Rectal smooth muscle tissue (tissue), 1 donor: Measurements from ENCODE around the gene TSPAN31.
A peak's percentile ranks its signal among the peaks of the same experiment; 100 is the strongest.

Source experiments
- H3K27ac ChIP-seq: one replicate; pipeline ENCODE4 v1.7.0; 2013; ENCODE audit warnings: low read depth, low read length, inconsistent platforms
- H3K27me3 ChIP-seq: one replicate; pipeline ENCODE4 v1.7.0; 2013; ENCODE audit warnings: low read length; ENCODE audit not compliant: control insufficient read depth, insufficient read depth
- H3K36me3 ChIP-seq: one replicate; pipeline ENCODE4 v1.7.0; 2013; ENCODE audit warnings: low read length; ENCODE audit not compliant: control insufficient read depth, insufficient read depth
- H3K4me1 ChIP-seq: one replicate; pipeline ENCODE4 v1.7.0; 2013; ENCODE audit warnings: low read length; ENCODE audit not compliant: control insufficient read depth, insufficient read depth
- H3K4me3 ChIP-seq: one replicate; pipeline ENCODE4 v1.7.0; 2013; ENCODE audit warnings: low read length
- H3K9ac ChIP-seq: one replicate; pipeline ENCODE4 v1.7.0; 2013; ENCODE audit warnings: low read length

TSPAN31 gene

GRCh38 chr12:57763881-57764661, 19.2 kb downstream of the TSPAN31 start:
- H3K27me3 ChIP-seq = peaks cover 27% of the 10 kb centered on the region
- no peak overlapping the region for H3K27ac ChIP-seq
- H3K9ac ChIP-seq = no peak overlapping the region
- peak overlapping the region; percentile 65 for H3K4me3 ChIP-seq
- H3K36me3 ChIP-seq = peaks cover 2% of the 10 kb centered on the region
- peaks cover 9% of the 10 kb centered on the region for H3K4me1 ChIP-seq

GRCh38 chr12:57764662-57765002, 19.8 kb downstream of the TSPAN31 start:
- peaks cover 9% of the 10 kb centered on the region for H3K4me1 ChIP-seq
- peak overlapping the region; percentile 65 for H3K4me3 ChIP-seq
- H3K9ac ChIP-seq = no peak overlapping the region
- H3K36me3 ChIP-seq = peaks cover 6% of the 10 kb centered on the region
- H3K27me3 ChIP-seq = peaks cover 27% of the 10 kb centered on the region
- no peak overlapping the region for H3K27ac ChIP-seq

- peaks cover 4% of the 10 kb centered on the region for H3K36me3 ChIP-seq
- peaks cover 27% of the 10 kb centered on the region for H3K27me3 ChIP-seq
- H3K4me1 ChIP-seq = peaks cover 9% of the 10 kb centered on the region
- no peak overlapping the region for H3K9ac ChIP-seq
- H3K27ac ChIP-seq = no peak overlapping the region
- H3K4me3 ChIP-seq = peak overlapping the region; percentile 65
Measured at GRCh38 chr12:57765003-57765697, 20.3 kb downstream of the TSPAN31 start.

- Histone ChIP-seq H3K4me3 (peak overlapping the region; percentile 65), H3K4me1 (peaks cover 9% of the 10 kb centered on the region), H3K27ac (no peak overlapping the region), H3K36me3 (peaks cover 4% of the 10 kb centered on the region), H3K27me3 (peaks cover 27% of the 10 kb centered on the region), H3K9ac (no peak overlapping the region)
Measured at GRCh38 chr12:57765698-57766463, 21.0 kb downstream of the TSPAN31 start.

GRCh38 chr12:57766464-57767304, 21.8 kb downstream of the TSPAN31 start, which contains the start of gene CYP27B1:
CYP27B1 (minus strand) TSS chr12:57767078; CDS start chr12:57767041, 37 bp downstream.
- no peak within 1 kb of the TSS for H3K9ac ChIP-seq
- H3K27ac ChIP-seq = no peak within 1 kb of the TSS
- H3K4me1 ChIP-seq = peaks cover 12% of the 10 kb centered on the region
- H3K4me3 ChIP-seq = peak within 1 kb of the TSS; percentile 65
- H3K27me3 ChIP-seq = peaks cover 27% of the 10 kb centered on the region
- peaks cover 4% of the 10 kb centered on the region for H3K36me3 ChIP-seq

GRCh38 chr12:57767305-57767698, 22.5 kb downstream of the TSPAN31 start:
- Histone ChIP-seq H3K4me3 (peak overlapping the region; percentile 65), H3K4me1 (peaks cover 12% of the 10 kb centered on the region), H3K27ac (no peak overlapping the region), H3K9ac (no peak overlapping the region), H3K27me3 (peaks cover 27% of the 10 kb centered on the region), H3K36me3 (peaks cover 4% of the 10 kb centered on the region)

- Histone ChIP-seq H3K9ac (no peak overlapping the region), H3K27ac (no peak overlapping the region), H3K4me1 (peaks cover 12% of the 10 kb centered on the region), H3K27me3 (peaks cover 27% of the 10 kb centered on the region), H3K4me3 (no peak overlapping the region), H3K36me3 (peaks cover 4% of the 10 kb centered on the region)
Measured at GRCh38 chr12:57767876-57768275, 23.0 kb downstream of the TSPAN31 start.

- H3K27me3 ChIP-seq = peaks cover 18% of the 10 kb centered on the region
- H3K36me3 ChIP-seq = peaks cover 4% of the 10 kb centered on the region
- H3K4me3 ChIP-seq = no peak overlapping the region
- H3K9ac ChIP-seq = no peak overlapping the region
- H3K27ac ChIP-seq = no peak overlapping the region
- peaks cover 12% of the 10 kb centered on the region for H3K4me1 ChIP-seq
Measured at GRCh38 chr12:57769594-57769993, 24.8 kb downstream of the TSPAN31 start.

GRCh38 chr12:57770734-57771133, 25.9 kb downstream of the TSPAN31 start:
- Histone ChIP-seq H3K4me3 (no peak overlapping the region), H3K36me3 (peaks cover 4% of the 10 kb centered on the region), H3K9ac (no peak overlapping the region), H3K27ac (no peak overlapping the region), H3K27me3 (peaks cover 7% of the 10 kb centered on the region), H3K4me1 (peaks cover 9% of the 10 kb centered on the region)

GRCh38 chr12:57771236-57771872, 26.5 kb downstream of the TSPAN31 start:
- Histone ChIP-seq H3K27me3 (peaks cover 4% of the 10 kb centered on the region), H3K36me3 (peaks cover 4% of the 10 kb centered on the region), H3K9ac (peak overlapping the region; percentile 42), H3K4me3 (peak overlapping the region; percentile 100), H3K4me1 (peaks cover 8% of the 10 kb centered on the region), H3K27ac (peak overlapping the region; percentile 94)

- Histone ChIP-seq H3K4me1 (peaks cover 3% of the 10 kb centered on the region), H3K27ac (peak within 1 kb of the TSS; percentile 94), H3K27me3 (no peaks in the 10 kb centered on the region), H3K36me3 (peaks cover 4% of the 10 kb centered on the region), H3K4me3 (peak within 1 kb of the TSS; percentile 100), H3K9ac (peak within 1 kb of the TSS; percentile 89)
Measured at GRCh38 chr12:57771873-57772428, 27.1 kb downstream of the TSPAN31 start, which contains the start of gene METTL1. METTL1 (minus strand) TSS chr12:57772105; CDS start chr12:57772083, 22 bp downstream.
